ENCODE measurements around the gene PDE8B.

The PDE8B gene

DNA sequence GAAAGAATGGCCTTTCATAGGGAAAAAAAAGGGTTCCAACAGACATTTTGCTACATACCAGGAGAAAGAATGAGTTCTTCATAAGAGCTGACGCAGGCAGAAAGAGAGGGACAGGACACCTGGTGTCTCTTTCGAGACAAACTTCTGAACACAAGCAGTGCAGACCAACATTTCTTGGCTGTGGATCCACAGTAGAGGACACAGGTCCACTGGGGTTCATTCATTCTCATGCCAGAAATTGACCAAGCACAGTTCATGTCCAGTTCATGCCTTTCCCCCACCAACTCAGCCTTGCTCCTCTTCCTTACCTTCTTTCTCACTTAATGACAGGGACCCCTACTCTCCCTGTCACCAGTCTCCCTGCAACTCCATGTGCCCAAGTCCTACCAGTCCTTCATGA lies 144.0 kb downstream of the PDE8B start:
- TF ChIP-seq GATA2 (IDR thresholded peaks at IDR 0.05; ENCODE audit: low read depth, low read length) = no peak
- no peak for TF ChIP-seq GATA3 (IDR thresholded peaks at IDR 0.05; ENCODE audit: low read depth, low read length)

DNA sequence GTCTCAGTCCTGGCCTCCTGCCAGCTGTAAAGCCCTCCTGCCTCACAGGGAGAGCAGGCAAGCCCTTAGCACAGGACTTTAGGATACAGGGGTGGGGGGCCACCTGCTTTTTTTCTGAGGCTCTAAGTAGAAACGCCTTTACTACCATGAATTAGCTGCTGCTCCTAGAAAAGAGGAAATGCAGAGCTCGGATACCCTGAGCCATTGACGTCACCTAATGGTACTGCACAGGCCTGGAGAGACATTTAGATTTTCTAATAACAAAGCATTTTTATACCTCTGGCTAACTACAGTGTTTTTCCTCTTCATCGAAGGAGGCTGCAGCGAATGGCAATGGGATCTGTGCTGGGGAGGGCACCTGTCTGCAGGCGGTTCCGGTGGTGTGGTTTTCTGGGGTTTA lies 144.6 kb downstream of the PDE8B start:
- no peak for TF ChIP-seq GATA2 (IDR thresholded peaks at IDR 0.05; ENCODE audit: low read depth, low read length)
- TF ChIP-seq GATA3 (IDR thresholded peaks at IDR 0.05; ENCODE audit: low read depth, low read length) = no peak

DNA sequence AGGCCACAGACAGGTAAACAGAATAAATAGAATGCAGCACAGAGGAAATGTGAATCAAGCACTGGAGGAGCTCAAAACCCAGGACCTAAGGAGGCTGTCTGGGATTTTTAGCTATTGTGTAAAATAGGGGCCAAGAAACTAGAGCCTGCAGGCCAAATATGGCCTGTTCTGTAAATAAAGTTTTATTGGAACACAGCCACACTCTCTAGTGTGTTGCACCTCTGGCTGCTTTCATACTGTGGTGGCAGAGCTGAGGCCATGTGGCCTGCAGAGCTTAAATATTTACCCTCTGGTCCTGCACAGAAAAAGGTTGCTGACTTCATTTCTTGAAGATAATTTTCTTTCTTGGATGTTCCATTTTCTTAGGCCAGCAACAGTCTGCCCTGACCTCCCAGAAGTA lies 145.3 kb downstream of the PDE8B start:
- TF ChIP-seq GATA2 (IDR thresholded peaks at IDR 0.05; ENCODE audit: low read depth, low read length) = no peak
- TF ChIP-seq GATA3 (IDR thresholded peaks at IDR 0.05; ENCODE audit: low read depth, low read length) = no peak

DNA sequence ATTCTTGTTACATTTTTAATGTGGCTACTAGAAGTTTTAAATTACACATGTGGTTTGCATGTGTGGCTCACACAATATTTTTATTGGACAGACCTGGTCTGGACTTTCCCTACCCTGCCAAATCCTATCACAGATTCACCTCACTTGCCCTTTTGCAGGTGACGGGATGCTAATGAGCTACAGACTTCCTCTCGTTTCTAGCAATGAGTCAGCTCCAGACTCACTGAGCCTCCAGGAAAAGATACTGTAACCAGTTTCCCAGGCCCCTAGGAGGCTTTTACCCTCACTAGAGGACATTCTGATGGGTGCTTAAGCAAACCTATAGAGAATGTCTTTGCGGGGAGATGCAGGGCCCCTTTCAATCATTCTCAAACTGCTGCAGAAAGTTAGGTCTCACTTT lies 146.3 kb downstream of the PDE8B start:
- TF ChIP-seq GATA3 (IDR thresholded peaks at IDR 0.05; ENCODE audit: low read depth, low read length) = no peak
- TF ChIP-seq GATA2 (IDR thresholded peaks at IDR 0.05; ENCODE audit: low read depth, low read length) = no peak

DNA sequence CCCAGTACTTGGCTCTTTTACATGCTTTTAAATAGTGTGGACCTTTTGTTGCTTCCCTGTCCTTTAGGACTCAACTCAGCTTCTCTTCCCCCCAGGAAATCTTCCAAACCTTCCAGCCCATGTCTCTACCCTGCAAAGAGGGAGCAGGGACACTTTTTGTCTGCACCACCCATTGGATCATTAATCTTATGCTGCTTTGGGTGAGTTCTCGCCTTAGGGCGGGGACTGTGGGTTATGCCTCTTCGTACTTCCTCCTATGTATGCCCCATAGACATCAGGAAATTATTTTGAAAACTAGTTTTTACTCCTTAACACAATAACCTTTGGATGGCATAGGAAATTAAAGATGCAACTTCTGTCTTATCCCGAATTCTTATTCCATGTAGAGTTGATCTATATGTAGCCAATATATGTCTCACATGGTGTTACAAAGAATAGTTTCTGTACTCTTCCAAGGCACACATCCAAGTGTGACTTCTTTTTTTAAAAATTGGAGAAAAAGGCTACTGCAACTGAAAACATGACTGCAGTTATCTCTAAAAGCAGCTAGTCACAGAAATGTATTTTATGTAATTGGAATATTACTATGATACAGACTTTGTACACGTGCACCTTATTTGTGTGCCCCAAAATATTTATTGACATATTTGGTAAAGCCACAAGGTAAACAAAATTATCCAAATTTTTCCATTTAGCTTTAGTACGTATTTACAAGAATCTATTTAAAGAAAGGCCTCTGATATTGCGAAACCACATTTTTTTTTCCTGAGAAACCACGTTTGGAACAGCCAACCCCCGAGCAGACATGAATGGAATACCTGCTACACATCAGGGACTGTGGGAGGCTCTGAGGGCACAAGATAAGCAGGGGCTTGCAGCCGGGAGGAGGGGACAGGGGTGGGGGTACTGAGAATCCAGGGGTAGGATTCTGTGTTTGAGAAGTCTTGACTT lies 148.1 kb downstream of the PDE8B start:
- TF ChIP-seq GATA3 (IDR thresholded peaks at IDR 0.05; ENCODE audit: low read depth, low read length) = no peak
- no peak for TF ChIP-seq GATA2 (IDR thresholded peaks at IDR 0.05; ENCODE audit: low read depth, low read length)

DNA sequence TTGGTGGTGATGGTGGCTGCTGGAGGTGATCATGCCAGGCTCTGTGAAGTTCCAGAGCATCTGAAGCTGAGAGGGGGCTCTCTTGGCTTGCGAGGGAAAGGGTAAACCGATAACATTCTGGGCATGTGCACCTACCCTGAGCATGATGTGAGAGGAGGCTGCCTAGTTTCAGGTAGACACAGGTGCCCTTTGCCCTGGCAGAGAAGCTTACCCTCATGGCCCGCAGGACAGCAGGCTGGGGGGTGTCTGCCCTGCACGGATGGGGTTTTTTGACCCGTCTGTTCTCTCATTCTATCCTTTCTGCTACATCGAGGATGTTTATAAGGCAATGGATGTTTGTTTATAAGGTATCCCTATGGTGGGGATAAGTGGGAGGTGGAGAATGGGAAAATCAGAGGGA lies 148.8 kb downstream of the PDE8B start:
- TF ChIP-seq GATA3 (IDR thresholded peaks at IDR 0.05; ENCODE audit: low read depth, low read length) = no peak
- TF ChIP-seq GATA2 (IDR thresholded peaks at IDR 0.05; ENCODE audit: low read depth, low read length) = no peak

DNA sequence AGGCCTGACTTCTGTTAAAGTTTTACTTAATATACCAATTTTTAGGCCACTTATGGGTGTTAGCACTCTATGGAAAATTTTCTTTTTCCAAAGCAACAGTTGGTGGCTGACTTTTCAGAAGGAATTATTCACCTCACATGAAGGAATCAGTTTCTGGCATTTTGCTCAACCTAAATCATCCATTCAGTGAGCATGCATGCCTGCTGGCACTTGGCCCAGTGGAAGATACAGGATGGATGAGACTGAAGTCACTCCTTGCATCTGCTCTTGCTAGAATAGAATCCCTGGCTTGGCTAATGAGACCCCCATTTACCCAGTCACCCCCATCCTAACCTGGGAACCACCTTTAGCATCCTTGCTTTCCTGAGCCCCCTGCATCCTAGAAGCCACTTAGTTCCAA lies 149.9 kb downstream of the PDE8B start:
- TF ChIP-seq GATA2 (IDR thresholded peaks at IDR 0.05; ENCODE audit: low read depth, low read length) (no peak), GATA3 (IDR thresholded peaks at IDR 0.05; ENCODE audit: low read depth, low read length) (no peak)

DNA sequence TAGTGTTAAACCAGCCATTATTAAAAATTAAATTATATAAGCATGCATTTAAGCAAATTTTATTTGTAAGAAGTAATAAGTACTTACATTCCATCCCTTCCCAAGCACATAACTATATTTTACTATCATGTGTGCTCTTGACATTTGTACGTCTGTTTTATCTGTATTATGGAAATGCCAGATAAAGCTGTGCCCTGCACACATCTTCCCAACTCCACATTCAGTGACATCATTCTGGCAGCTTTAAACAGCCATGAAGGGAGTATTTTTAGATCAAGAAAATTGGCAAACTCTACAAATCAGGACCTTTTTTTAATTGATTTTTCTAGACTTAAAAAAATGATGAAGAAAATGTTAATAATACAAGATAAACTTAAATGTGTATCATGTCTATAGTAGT lies 150.5 kb downstream of the PDE8B start:
- TF ChIP-seq GATA3 (IDR thresholded peaks at IDR 0.05; ENCODE audit: low read depth, low read length) (no peak), GATA2 (IDR thresholded peaks at IDR 0.05; ENCODE audit: low read depth, low read length) (no peak)

DNA sequence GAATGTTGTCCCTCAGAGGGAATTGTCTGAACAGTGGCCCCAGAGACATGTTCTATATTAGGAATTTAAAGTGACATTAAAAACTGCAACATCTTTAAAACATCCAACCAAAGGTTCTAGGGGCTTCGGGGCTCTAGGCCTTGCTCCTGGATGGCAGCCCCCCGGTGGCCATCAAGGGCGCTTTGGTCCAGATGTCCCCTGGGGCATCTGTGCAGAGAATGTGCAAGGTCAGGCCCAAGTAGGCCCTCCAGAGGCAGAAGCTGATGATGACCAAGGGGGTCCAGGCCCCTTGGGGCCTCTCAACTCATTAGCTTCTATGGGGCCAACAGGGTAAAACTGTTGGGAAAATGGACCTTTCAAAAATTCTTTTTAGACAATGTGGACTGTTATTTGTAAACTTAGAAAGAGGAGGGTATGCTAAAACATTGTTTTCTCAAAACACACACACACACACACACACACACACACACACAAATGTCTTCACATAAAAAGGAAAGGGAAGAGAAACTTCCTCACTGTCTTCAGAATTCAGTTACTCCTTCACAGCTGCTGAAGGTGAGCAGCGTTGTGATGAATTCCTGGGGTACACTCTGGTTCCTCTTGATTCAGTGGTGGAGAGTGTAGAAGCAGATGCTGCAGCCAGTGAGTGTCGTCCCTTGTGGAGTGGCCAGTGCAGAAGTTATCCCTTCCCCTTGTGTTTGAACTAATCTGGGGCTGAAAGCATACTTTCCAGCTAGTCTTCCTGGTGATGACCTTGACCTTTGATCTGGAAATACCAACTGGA lies 156.4 kb downstream of the PDE8B start:
- TF ChIP-seq GATA3 (IDR thresholded peaks at IDR 0.05; ENCODE audit: low read depth, low read length) = no peak
- TF ChIP-seq GATA2 (IDR thresholded peaks at IDR 0.05; ENCODE audit: low read depth, low read length) = no peak

DNA sequence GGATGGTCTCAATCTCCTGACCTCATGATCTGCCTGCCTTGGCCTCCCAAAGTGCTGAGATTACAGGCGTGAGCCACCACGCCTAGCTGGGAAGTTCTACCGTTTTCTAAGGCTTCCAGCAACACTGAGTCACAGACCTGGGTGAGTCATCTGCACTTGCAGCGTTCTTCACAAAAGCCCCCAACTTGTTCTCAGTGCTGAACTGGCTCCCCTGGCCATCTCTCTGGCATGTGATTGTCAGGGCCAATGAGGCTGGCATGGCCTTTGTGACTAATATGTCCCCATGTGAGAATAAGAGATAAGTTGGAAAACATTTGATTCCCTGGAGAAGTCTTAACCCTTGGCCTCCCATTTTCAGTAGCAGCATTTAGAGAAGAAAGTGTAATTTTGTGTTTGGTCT lies 157.3 kb downstream of the PDE8B start:
- no peak for TF ChIP-seq GATA2 (IDR thresholded peaks at IDR 0.05; ENCODE audit: low read depth, low read length)
- TF ChIP-seq GATA3 (IDR thresholded peaks at IDR 0.05; ENCODE audit: low read depth, low read length) = no peak

DNA sequence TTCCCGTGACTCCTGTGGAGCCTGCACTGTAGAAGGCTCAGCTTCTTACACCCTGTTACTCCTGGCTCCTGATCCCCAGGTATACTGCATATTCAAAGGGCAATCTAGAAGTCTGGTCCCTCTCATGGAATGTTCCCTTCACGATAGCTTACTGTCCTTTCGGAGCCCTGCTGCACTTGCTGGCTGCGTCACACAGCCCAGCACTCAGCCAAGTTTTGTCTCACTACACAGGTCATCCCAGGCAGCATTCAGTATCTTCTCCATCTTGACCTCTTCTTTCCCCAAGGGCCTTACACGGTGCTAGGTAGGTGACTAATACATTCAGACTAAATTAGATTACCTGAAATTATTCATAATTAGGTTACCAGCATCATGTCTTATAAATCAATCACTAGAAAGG lies 157.9 kb downstream of the PDE8B start:
- TF ChIP-seq GATA3 (IDR thresholded peaks at IDR 0.05; ENCODE audit: low read depth, low read length) = no peak
- no peak for TF ChIP-seq GATA2 (IDR thresholded peaks at IDR 0.05; ENCODE audit: low read depth, low read length)

DNA sequence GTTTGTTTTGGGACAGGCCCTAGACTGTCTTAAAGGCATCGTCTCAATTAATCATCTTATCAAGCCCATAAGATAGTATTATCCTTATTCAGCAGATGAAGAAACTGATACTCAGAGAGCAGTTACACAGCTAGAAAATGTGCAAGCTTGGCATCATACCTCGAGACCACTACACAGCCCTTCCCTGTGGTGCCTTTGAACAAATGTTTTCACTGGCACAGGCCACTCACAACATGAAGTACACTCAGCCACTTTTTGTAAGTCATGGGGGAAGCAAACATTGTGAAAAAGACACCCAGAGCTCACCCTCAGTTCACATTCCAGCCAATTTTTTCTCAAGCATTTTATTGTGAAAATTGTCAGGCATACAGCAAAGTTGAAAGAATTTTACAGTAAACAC lies 159.1 kb downstream of the PDE8B start:
- TF ChIP-seq GATA3 (IDR thresholded peaks at IDR 0.05; ENCODE audit: low read depth, low read length) (no peak), GATA2 (IDR thresholded peaks at IDR 0.05; ENCODE audit: low read depth, low read length) (no peak)

DNA sequence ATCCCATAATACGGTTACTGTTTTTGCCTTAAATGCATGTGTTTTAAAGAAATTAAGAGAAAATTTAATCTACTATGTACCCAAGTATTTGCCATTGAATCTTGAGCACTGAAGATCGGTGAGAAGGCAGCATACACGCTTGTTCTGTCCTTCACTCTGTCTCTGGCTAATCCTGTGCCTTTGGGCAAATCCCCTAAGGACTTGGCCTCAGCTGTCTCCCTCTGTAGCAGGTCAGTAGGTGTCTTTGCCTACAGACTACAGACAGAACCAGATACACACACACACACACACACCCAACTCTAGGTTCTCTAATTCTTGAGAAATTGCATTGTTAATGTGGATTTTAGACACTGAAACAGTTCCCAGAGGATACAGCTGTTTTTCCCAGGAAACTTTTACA lies 164.2 kb downstream of the PDE8B start:
- TF ChIP-seq GATA3 (IDR thresholded peaks at IDR 0.05; ENCODE audit: low read depth, low read length) (no peak), GATA2 (IDR thresholded peaks at IDR 0.05; ENCODE audit: low read depth, low read length) (no peak)

DNA sequence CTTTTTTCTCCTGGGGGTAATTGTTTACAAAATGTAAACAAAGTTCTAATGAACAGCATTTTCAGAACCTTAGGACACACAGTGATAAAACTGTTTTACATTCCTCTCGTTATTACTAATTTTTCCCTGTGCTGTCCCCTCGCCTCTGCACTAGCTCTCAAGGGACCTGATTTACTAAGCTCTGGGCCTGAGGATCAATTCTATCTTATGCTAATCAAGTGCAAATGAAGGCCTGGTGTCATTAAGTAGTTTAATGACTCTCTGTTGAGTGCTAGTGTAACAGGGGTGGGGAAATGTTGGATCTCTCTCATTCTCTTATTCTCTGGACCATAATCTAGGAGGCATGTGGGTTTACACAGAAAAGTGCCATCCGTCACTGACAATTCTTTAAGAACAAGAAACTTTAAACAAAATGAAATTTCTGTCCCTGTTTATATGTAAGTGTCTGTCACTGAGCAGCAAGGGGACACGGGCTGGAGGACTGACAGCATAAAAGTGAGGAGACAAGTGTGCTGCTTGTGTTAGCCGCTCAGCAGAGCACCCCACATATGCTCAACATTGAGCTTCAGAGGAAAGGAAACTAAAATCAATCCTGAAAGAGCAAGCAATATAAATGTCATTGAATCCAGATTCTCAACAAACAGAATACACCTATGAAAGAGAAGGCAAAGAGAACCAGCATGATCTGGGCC lies 166.3 kb downstream of the PDE8B start:
- TF ChIP-seq GATA2 (IDR thresholded peaks at IDR 0.05; ENCODE audit: low read depth, low read length) = no peak
- TF ChIP-seq GATA3 (IDR thresholded peaks at IDR 0.05; ENCODE audit: low read depth, low read length) = no peak

Measured in SH-SY5Y (cell line).